HG02943 (cell line): Measurements from ENCODE around the gene ARHGAP26.
"Not testable (repeated sequence)": the region's sequence is repeated elsewhere in the genome, so short reads cannot be mapped to it uniquely, and the experiment has no call there.

Experiments
- ATAC-seq: cut with Tn5 transposase; IDR thresholded peaks from one replicate; pipeline ENCODE4 v1.9.1; 2021; ENCODE audit warnings: mild to moderate bottlenecking, low read depth, moderate library complexity; ENCODE audit not compliant: unreplicated experiment

Gene ARHGAP26

GRCh38 chr5:143065996-143066522 is 295.9 kb downstream of the ARHGAP26 start:
- no peak for ATAC-seq

GRCh38 chr5:143066556-143067281 is 296.5 kb downstream of the ARHGAP26 start:
- no peak for ATAC-seq

- ATAC-seq: no peak
Observed at GRCh38 chr5:143068712-143069111, 298.5 kb downstream of the ARHGAP26 start.

- ATAC-seq: no peak
Observed at GRCh38 chr5:143071927-143072326, 301.8 kb downstream of the ARHGAP26 start.

GRCh38 chr5:143072734-143073133 is 302.6 kb downstream of the ARHGAP26 start:
- no peak for ATAC-seq

GRCh38 chr5:143073766-143074165 is 303.6 kb downstream of the ARHGAP26 start:
- ATAC-seq: no peak

- no peak for ATAC-seq
Observed at GRCh38 chr5:143074414-143074996, 304.3 kb downstream of the ARHGAP26 start.

- no peak for ATAC-seq
Observed at GRCh38 chr5:143076377-143076776, 306.2 kb downstream of the ARHGAP26 start.

- ATAC-seq: no peak
Observed at GRCh38 chr5:143077453-143078103, 307.4 kb downstream of the ARHGAP26 start.

GRCh38 chr5:143078313-143078712 is 308.1 kb downstream of the ARHGAP26 start:
- ATAC-seq: no peak

- ATAC-seq: no peak
Observed at GRCh38 chr5:143078971-143079370, 308.8 kb downstream of the ARHGAP26 start.

- ATAC-seq: no peak
Observed at GRCh38 chr5:143080407-143080806, 310.2 kb downstream of the ARHGAP26 start.

- no peak for ATAC-seq
Observed at GRCh38 chr5:143080982-143081381, 310.8 kb downstream of the ARHGAP26 start.

GRCh38 chr5:143083006-143083405 is 312.8 kb downstream of the ARHGAP26 start:
- ATAC-seq: no peak

- ATAC-seq: no peak
Observed at GRCh38 chr5:143084407-143084806, 314.2 kb downstream of the ARHGAP26 start.

GRCh38 chr5:143085319-143085917 is 315.2 kb downstream of the ARHGAP26 start:
- no peak for ATAC-seq

GRCh38 chr5:143086546-143086907 is 316.4 kb downstream of the ARHGAP26 start:
- ATAC-seq: no peak

GRCh38 chr5:143086908-143087637 is 316.9 kb downstream of the ARHGAP26 start:
- ATAC-seq: no peak

- not testable (repeated sequence) for ATAC-seq
Observed at GRCh38 chr5:143088702-143089101, 318.5 kb downstream of the ARHGAP26 start.

- not testable (repeated sequence) for ATAC-seq
Observed at GRCh38 chr5:143090044-143090443, 319.9 kb downstream of the ARHGAP26 start.
